K562 (cell line): ENCODE data around the gene OGDH. TPM values are rescaled to one million over a fixed set of nuclear protein-coding genes. Genes with fewer than 3 reads are reported as not detected.

Source experiments
- ATAC-seq: fragments of 200-7000 bp; cut with Tn5 transposase; 3 replicates; pipeline ENCODE4 v1.9.1; 2020; ENCODE audit warnings: moderate library complexity
- BruUV-seq: library from RNA; stranded (reverse); fragments of 400-500 nt; replicated peaks from 2 replicates; lab custom pipeline; 2021; lab: Mats Ljungman, UMichigan
- CTCF ChIA-PET: fragments of 300-600 bp; formaldehyde crosslinking; extraction: SDS; loops from one replicate; lab custom pipeline; 2021; ENCODE audit warnings: low intra/inter-chr PET ratio; lab: Yijun Ruan, JAX
- POLR2A ChIA-PET: fragments of 300-600, 350-650 bp; sonication (Branson Sonifier 250); formaldehyde crosslinking; extraction: SDS; loops from one replicate; lab custom pipeline; 2021; ENCODE audit warnings: antibody characterized with exemption, inconsistent platforms; lab: Yijun Ruan, JAX
- DNase-seq, 4 experiments: peaks; one replicate each; pipeline versions ENCODE4 v3.0.0 to v3.0.0-alpha.2; 2011 to 2018; ENCODE audit warnings: low spot score in 3 of 4, mixed read lengths in 3 of 4; ENCODE audit errors: extremely low read depth in 1 of 4
- FAIRE-seq: peaks from 2 replicates; lab custom pipeline; 2011; peaks lifted over from hg19 to GRCh38; lab: Jason Lieb, UNC
- H2AFZ ChIP-seq: 2 replicates; pipeline ENCODE4 v1.6.0; 2011; ENCODE audit warnings: low read depth, low read length, control low read depth, inconsistent platforms
- H3K27ac ChIP-seq: fragments of 200-600 bp; 3 replicates; pipeline ENCODE4 v1.8.0; 2011; ENCODE audit warnings: low read depth, mild to moderate bottlenecking, control low read depth, inconsistent platforms, low read length, moderate library complexity, mixed read lengths; ENCODE audit errors: extremely low read depth
- H3K27me3 ChIP-seq, 2 experiments: fragments of 300-600 bp in 1 of 2; 2 replicates in 1 of 2; 3 replicates in 1 of 2; pipeline versions ENCODE4 v1.6.0 to v1.8.0; 2011; ENCODE audit warnings: inconsistent platforms in 2 of 2, low read length in 2 of 2, mild to moderate bottlenecking in 1 of 2, mixed read lengths in 1 of 2, moderate library complexity in 1 of 2; ENCODE audit not compliant: control insufficient read depth in 2 of 2, insufficient read depth in 2 of 2
- H3K36me3 ChIP-seq: fragments of 300-600 bp; 3 replicates; pipeline ENCODE4 v1.8.0; 2011; ENCODE audit warnings: mild to moderate bottlenecking, low read length, inconsistent platforms; ENCODE audit not compliant: control insufficient read depth, insufficient read depth
- H3K4me1 ChIP-seq, 2 experiments: fragments of 200-600 bp in 1 of 2; replicated peaks in 1 of 2; 2 replicates in 1 of 2; 3 replicates in 1 of 2; pipeline versions ENCODE4 v1.5.1 to v1.8.0; 2011; ENCODE audit warnings: inconsistent platforms in 2 of 2, low read length in 2 of 2, mild to moderate bottlenecking in 1 of 2, mixed read lengths in 1 of 2, moderate library complexity in 1 of 2; ENCODE audit not compliant: control insufficient read depth in 2 of 2, insufficient read depth in 2 of 2
- H3K4me2 ChIP-seq: 2 replicates; pipeline ENCODE4 v1.6.1; 2011; ENCODE audit warnings: low read length, control low read depth, inconsistent platforms, mixed read lengths; ENCODE audit not compliant: insufficient read depth
- H3K4me3 ChIP-seq: fragments of 200-600 bp; sonication (generic), shearing (Covaris generic); 2 replicates; pipeline ENCODE4 v1.5.1; 2016; ENCODE audit warnings: control low read depth, inconsistent platforms
- H3K79me2 ChIP-seq: fragments of 200-600 bp; 3 replicates; pipeline ENCODE4 v1.8.0; 2011; ENCODE audit warnings: low read length, inconsistent platforms; ENCODE audit not compliant: control insufficient read depth, insufficient read depth
- H3K9ac ChIP-seq, 2 experiments: 2 replicates each; pipeline versions ENCODE4 v1.6.0 to v1.6.1; 2011; ENCODE audit warnings: low read depth in 2 of 2, low read length in 2 of 2, control low read depth in 1 of 2, inconsistent platforms in 1 of 2, mild to moderate bottlenecking in 1 of 2, mixed read lengths in 1 of 2; ENCODE audit not compliant: insufficient read depth in 1 of 2
- H3K9me1 ChIP-seq: one replicate; pipeline ENCODE4 v1.6.0; 2011; ENCODE audit warnings: inconsistent platforms, mild to moderate bottlenecking, low read length, moderate library complexity; ENCODE audit not compliant: control insufficient read depth, insufficient read depth
- H3K9me3 ChIP-seq: replicated peaks from 2 replicates; pipeline ENCODE4 v1.5.1; 2011; ENCODE audit warnings: low read depth, low read length, inconsistent platforms; ENCODE audit not compliant: control insufficient read depth, insufficient read depth
- H4K20me1 ChIP-seq: replicated peaks from 2 replicates; pipeline ENCODE4 v1.6.1; 2011; ENCODE audit warnings: low read length, inconsistent platforms, mixed read lengths; ENCODE audit not compliant: control insufficient read depth, insufficient read depth
- BCLAF1 ChIP-seq, 2 experiments: fragments of 450-650 bp in 1 of 2; IDR thresholded peaks; 2 replicates each; pipeline ENCODE4 v1.6.1; 2011 to 2017; ENCODE audit warnings: low read depth in 2 of 2, antibody characterized with exemption in 1 of 2, borderline replicate concordance in 1 of 2, low read length in 1 of 2, mild to moderate bottlenecking in 1 of 2, mixed read lengths in 1 of 2; ENCODE audit not compliant: control insufficient read depth in 1 of 2
- BRD9 ChIP-seq: fragments of 450-650 bp; IDR thresholded peaks from 2 replicates; pipeline ENCODE4 v1.6.1; 2018; ENCODE audit warnings: low read depth; ENCODE audit not compliant: partially characterized antibody
- CBFB ChIP-seq: sonication (generic); formaldehyde crosslinking; IDR thresholded peaks from 2 replicates; pipeline ENCODE4 v1.4.0; 2020; ENCODE audit warnings: mild to moderate bottlenecking, missing genetic modification reagents
- E2F8 ChIP-seq: fragments of 450-650 bp; IDR thresholded peaks from 2 replicates; pipeline ENCODE4 v1.7.1; 2018; ENCODE audit warnings: mild to moderate bottlenecking, low read depth; ENCODE audit not compliant: partially characterized antibody
- ESRRB ChIP-seq: fragments of 250-450 bp; sonication (Bioruptor Pico); IDR thresholded peaks from 2 replicates; pipeline ENCODE4 v1.5.0; 2020; ENCODE audit warnings: mild to moderate bottlenecking, moderate library complexity, borderline replicate concordance
- GABPA ChIP-seq: fragments of 200-800 bp; sonication (Bioruptor generic); conservative IDR thresholded peaks from 2 replicates; pipeline ENCODE4 v1.6.1; 2016; ENCODE audit warnings: low read depth, missing genetic modification characterization, missing compliant biosample characterization
- HIVEP1 ChIP-seq: fragments of 250-450 bp; sonication (Bioruptor Pico); IDR thresholded peaks from 2 replicates; pipeline ENCODE4 v1.4.0; 2020; ENCODE audit warnings: mild to moderate bottlenecking
- IRF1 ChIP-seq: sonication (generic); formaldehyde crosslinking; IDR thresholded peaks from 2 replicates; pipeline ENCODE4 v1.8.0; 2022; ENCODE audit warnings: missing genetic modification reagents, mild to moderate bottlenecking, borderline replicate concordance
- SMARCA4 ChIP-seq: fragments of 450-650 bp; IDR thresholded peaks from 2 replicates; pipeline ENCODE4 v1.6.1; 2016
- ZNF263 ChIP-seq: sonication (generic); formaldehyde crosslinking; IDR thresholded peaks from 2 replicates; pipeline ENCODE4 v1.8.0; 2022; ENCODE audit warnings: mild to moderate bottlenecking, missing genetic modification reagents, borderline replicate concordance
- ZNF830 ChIP-seq: fragments of 250-450 bp; sonication (Bioruptor Pico); IDR thresholded peaks from 2 replicates; pipeline ENCODE4 v1.5.0; 2021; ENCODE audit warnings: mild to moderate bottlenecking
- WGBS: fragments of 100-300 bp; shearing (Covaris generic); methylation state at CpG from one replicate; pipeline ENCODE4 v1.1.6; 2016; ENCODE audit warnings: low coverage, mixed read lengths; ENCODE audit not compliant: insufficient coverage; ENCODE audit errors: missing lambda C conversion rate; 5-methylcytosine and 5-hydroxymethylcytosine counted together
- in situ Hi-C: fragments of 300-500 bp; cut with MboI; formaldehyde crosslinking; loops from 4 replicates; pipeline ENCODE4 v1.15.0; 2018; ENCODE audit warnings: inconsistent platforms, mixed read lengths
- intact Hi-C: fragments of 100-400 bp; cut with micrococcal nuclease; formaldehyde crosslinking; loops from 2 replicates; pipeline ENCODE4 v1.14.2; 2022
- polyA plus RNA-seq, 8 experiments: library from polyadenylated mRNA; depleted of rRNA in 4 of 8; stranded (reverse) in 5 of 8; unstranded in 3 of 8; fragments of >200 nt; fragmentation: Nextera tagmentation in 2 of 8; fragmentation: Illumina TruSeq in 1 of 8; extraction: Ambion mirVana in 2 of 8; extraction: Trizol in 1 of 8; gene quantifications; 2 replicates each; pipeline versions ENCODE4 v1.2.1 to v1.2.3, GENCODE V29; 2011 to 2014; ENCODE audit warnings: inconsistent platforms in 1 of 8, missing spikeins in 1 of 8
- total RNA-seq, 7 experiments: library from RNA; depleted of rRNA in 6 of 7; stranded (reverse); fragments of >200 nt in 6 of 7; fragmentation: Illumina TruSeq in 2 of 7; extraction: Trizol in 2 of 7; gene quantifications; 2 replicates each; pipeline versions ENCODE4 v1.2.1 to v1.2.3, GENCODE V29; 2011 to 2021; ENCODE audit warnings: low replicate concordance in 1 of 7
- TF ChIP-seq, protein P1 (sequence below): sonication (generic); formaldehyde crosslinking; IDR thresholded peaks from 2 replicates; pipeline ENCODE4 v1.8.0; 2023; ENCODE audit warnings: mild to moderate bottlenecking, missing genetic modification reagents

Gene OGDH
- total and polyA plus RNA-seq, 9 of the 15 experiments (the other 6 are each of a cell fraction or from before 2014, with no cell fraction given), result 3.1 to 80.3 (median 23.5) TPM

DNA sequence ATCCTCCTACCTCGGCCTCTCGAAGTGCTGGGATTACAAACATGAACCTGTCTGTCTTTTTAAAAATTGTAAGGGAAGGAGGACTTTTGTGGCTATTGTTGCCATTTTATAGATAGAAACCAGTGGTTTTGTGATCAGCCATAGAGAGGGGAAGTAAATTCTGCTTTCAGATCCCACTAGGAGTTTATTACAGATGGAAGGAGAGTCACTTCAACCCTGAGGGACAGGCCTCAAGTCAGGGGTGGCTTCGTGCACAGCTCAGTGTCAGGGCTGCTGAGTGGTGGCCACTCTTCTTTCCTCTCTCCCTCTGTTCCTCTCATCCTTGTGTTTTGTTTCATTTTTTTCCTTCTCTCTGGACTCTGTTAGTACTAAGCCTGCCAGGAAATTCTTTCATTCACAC lies 60.8 kb downstream of the OGDH start:
- H3K27ac ChIP-seq, result no peak overlapping the region
- intact Hi-C loops (no loop called here), in situ Hi-C loops (no loop called here)
- H3K9ac ChIP-seq, result no peak overlapping the region
- 76% methylated on average over 3 of the region's 3 CpGs for WGBS
- no peaks in the 10 kb centered on the region for H3K4me1 ChIP-seq
- no peak overlapping the region for H2AFZ ChIP-seq
- no peaks in the 10 kb centered on the region for H3K9me3 ChIP-seq
- no peaks in the 10 kb centered on the region for H3K9me1 ChIP-seq
- no TSS peak for BruUV-seq
- H4K20me1 ChIP-seq, result no peaks in the 10 kb centered on the region
- FAIRE-seq, result no peak
- H3K27me3 ChIP-seq, result no peaks in the 10 kb centered on the region
- no peak for DNase-seq
- no peak overlapping the region for H3K4me3 ChIP-seq
- H3K79me2 ChIP-seq, result no peaks in the 10 kb centered on the region
- POLR2A ChIA-PET, result no interaction called here
- TF ChIP-seq BCLAF1 (IDR thresholded peaks at IDR 0.05; ENCODE audit: borderline replicate concordance in 1 of 2, control insufficient read depth in 1 of 2, low read depth in 2 of 2, low read length in 1 of 2) (no peak), SMARCA4 (no peak), ZNF263 (CRISPR knock-in tag) (no peak), BRD9 (no peak), ZNF830 (CRISPR knock-in tag) (no peak), GABPA (tag) (no peak), IRF1 (CRISPR knock-in tag) (no peak), CBFB (CRISPR knock-in tag) (no peak), E2F8 (no peak), ESRRB (CRISPR knock-in tag) (no peak), HIVEP1 (CRISPR knock-in tag) (no peak)
- TF ChIP-seq, protein P1, sequence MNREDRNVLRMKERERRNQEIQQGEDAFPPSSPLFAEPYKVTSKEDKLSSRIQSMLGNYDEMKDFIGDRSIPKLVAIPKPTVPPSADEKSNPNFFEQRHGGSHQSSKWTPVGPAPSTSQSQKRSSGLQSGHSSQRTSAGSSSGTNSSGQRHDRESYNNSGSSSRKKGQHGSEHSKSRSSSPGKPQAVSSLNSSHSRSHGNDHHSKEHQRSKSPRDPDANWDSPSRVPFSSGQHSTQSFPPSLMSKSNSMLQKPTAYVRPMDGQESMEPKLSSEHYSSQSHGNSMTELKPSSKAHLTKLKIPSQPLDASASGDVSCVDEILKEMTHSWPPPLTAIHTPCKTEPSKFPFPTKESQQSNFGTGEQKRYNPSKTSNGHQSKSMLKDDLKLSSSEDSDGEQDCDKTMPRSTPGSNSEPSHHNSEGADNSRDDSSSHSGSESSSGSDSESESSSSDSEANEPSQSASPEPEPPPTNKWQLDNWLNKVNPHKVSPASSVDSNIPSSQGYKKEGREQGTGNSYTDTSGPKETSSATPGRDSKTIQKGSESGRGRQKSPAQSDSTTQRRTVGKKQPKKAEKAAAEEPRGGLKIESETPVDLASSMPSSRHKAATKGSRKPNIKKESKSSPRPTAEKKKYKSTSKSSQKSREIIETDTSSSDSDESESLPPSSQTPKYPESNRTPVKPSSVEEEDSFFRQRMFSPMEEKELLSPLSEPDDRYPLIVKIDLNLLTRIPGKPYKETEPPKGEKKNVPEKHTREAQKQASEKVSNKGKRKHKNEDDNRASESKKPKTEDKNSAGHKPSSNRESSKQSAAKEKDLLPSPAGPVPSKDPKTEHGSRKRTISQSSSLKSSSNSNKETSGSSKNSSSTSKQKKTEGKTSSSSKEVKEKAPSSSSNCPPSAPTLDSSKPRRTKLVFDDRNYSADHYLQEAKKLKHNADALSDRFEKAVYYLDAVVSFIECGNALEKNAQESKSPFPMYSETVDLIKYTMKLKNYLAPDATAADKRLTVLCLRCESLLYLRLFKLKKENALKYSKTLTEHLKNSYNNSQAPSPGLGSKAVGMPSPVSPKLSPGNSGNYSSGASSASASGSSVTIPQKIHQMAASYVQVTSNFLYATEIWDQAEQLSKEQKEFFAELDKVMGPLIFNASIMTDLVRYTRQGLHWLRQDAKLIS (CRISPR knock-in tag), result no peak
- TF ChIP-seq, all 486 proteins: peak for 0
- no peak overlapping the region for H3K4me2 ChIP-seq
- CTCF ChIA-PET, result no interaction called here
- H3K36me3 ChIP-seq, result peaks cover 56% of the 10 kb centered on the region; the same call in 2 of the 3 replicates
- no peak for ATAC-seq
